ENCODE measurements around the gene LAGE3. TPM values are rescaled to one million over a fixed set of nuclear protein-coding genes. Genes with fewer than 3 reads are reported as not detected.

The LAGE3 gene
- polyA plus RNA-seq, 1 experiment: 17.8 TPM

DNA sequence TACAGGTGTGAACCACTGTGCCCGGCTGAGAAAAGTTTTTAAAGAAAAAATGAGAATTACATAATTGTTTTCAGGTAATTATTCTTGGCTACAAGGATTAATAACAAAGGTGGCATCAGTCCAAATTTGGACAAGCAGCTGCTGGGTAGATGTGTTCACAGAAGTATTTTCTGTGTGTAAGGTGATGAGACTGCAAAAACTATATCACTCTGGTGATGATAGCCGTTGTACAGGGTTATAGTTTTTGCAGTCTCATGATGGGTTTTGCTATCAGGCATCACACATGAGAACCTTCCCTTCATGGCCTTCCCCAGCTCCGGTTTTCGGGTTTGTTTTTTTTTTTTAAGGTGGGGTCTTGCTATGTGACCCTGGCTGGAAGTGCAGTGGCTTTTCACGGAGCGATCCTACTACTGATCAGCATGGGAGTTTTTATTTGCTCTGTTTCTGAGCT, 16.4 kb upstream of the LAGE3 start:
- Histone ChIP-seq H3K36me3 (ENCODE audit: control insufficient read depth, insufficient read depth, low read length) (no peaks in the 10 kb centered on the region), H3K27me3 (ENCODE audit: control insufficient read depth, insufficient read depth, low read length) (no peaks in the 10 kb centered on the region), H3K4me3 (ENCODE audit: low read depth, low read length) (no peak overlapping the region)
- TF ChIP-seq, protein P1, sequence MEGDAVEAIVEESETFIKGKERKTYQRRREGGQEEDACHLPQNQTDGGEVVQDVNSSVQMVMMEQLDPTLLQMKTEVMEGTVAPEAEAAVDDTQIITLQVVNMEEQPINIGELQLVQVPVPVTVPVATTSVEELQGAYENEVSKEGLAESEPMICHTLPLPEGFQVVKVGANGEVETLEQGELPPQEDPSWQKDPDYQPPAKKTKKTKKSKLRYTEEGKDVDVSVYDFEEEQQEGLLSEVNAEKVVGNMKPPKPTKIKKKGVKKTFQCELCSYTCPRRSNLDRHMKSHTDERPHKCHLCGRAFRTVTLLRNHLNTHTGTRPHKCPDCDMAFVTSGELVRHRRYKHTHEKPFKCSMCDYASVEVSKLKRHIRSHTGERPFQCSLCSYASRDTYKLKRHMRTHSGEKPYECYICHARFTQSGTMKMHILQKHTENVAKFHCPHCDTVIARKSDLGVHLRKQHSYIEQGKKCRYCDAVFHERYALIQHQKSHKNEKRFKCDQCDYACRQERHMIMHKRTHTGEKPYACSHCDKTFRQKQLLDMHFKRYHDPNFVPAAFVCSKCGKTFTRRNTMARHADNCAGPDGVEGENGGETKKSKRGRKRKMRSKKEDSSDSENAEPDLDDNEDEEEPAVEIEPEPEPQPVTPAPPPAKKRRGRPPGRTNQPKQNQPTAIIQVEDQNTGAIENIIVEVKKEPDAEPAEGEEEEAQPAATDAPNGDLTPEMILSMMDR (IDR thresholded peaks at IDR 0.05; ENCODE audit: insufficient read depth, low read depth, low read length): no peak
- DNase-seq (ENCODE audit: low read depth): no peak
- CTCF ChIA-PET: no interaction called here
- POLR2A ChIA-PET: no interaction called here

DNA sequence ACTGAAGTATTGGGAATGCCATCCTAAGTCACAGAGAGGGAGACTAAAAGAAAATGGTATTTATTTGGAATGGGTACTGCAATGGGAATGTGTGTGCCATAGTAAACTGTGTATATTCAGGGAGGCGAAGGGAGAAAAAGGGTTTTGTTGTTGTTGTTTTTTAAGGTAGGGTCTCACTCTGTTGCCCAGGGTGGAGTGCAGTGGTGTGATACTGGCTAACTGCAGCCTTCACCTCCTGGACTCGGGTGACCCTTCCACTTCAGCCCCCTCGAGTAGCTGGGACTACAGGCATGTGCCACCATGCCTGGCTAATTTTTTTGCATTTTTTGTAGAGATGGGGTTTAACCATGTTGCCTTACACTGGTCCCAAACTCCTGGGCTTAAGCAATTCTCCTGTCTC, 15.6 kb upstream of the LAGE3 start:
- Histone ChIP-seq H3K4me3 (ENCODE audit: low read depth, low read length) (no peak overlapping the region), H3K27me3 (ENCODE audit: control insufficient read depth, insufficient read depth, low read length) (no peaks in the 10 kb centered on the region), H3K36me3 (ENCODE audit: control insufficient read depth, insufficient read depth, low read length) (no peaks in the 10 kb centered on the region)
- ChIA-PET POLR2A (no interaction called here), CTCF (no interaction called here)
- DNase-seq (ENCODE audit: low read depth): no peak
- TF ChIP-seq, protein P1 (IDR thresholded peaks at IDR 0.05; ENCODE audit: insufficient read depth, low read depth, low read length): no peak

DNA sequence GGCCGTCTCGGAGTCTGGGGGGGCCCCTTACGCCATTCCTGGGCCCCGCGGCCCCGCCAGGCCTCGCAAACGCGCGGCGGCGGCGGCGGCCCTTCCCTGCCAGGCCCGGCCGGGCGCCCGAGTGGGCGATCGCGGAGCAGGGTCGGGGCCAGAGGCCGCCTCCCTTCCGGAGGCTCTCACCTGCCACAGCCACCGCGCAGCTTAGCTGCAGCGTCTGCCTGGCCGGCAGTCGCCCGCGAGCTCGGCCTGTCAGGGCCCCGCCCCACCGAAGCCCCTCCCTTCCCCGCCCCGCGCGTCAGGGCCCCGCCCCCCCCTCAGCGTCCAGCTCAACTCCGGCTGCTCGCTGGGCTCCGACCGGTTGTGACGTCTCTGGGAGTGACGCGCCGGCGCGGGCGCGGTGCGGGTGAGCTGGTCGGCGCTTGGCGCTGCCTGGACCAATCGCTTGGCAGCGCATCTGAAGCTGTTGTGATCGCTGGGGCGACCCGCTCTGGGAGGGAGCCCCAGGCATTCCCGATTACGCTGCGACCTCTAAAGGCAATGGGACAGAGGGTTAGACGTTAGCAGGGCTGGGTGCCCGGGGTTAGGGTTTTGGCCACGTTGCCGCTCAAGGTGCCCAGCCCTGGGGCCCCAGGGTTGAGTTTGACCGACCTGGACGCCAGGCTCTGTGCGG, 11.5 kb upstream of the LAGE3 start, which contains the start of gene SLC10A3:
Gene SLC10A3 (minus strand): TSS at position 216 of the 670 bp plus-strand sequence. CDS start 1,689 bp downstream, outside the sequence.
- TF ChIP-seq, protein P1 (IDR thresholded peaks at IDR 0.05; ENCODE audit: insufficient read depth, low read depth, low read length): no peak
- CTCF ChIA-PET: interaction anchor here (0.9 to 1.4 kb wide), 3 partner anchors 44 to 82 kb away, joined by 3 to 4 read pairs (median 4); partner anchors contain the start of gene DNASE1L1
- H3K27me3 ChIP-seq (ENCODE audit: control insufficient read depth, insufficient read depth, low read length): no peaks in the 10 kb centered on the region
- peaks cover 5% of the 10 kb centered on the region for H3K36me3 ChIP-seq (ENCODE audit: control insufficient read depth, insufficient read depth, low read length)
- POLR2A ChIA-PET: no interaction called here
- peak; percentile 61 for DNase-seq (ENCODE audit: low read depth)
- peak within 1 kb of the TSS; percentile 65 for H3K4me3 ChIP-seq (ENCODE audit: low read depth, low read length)

DNA sequence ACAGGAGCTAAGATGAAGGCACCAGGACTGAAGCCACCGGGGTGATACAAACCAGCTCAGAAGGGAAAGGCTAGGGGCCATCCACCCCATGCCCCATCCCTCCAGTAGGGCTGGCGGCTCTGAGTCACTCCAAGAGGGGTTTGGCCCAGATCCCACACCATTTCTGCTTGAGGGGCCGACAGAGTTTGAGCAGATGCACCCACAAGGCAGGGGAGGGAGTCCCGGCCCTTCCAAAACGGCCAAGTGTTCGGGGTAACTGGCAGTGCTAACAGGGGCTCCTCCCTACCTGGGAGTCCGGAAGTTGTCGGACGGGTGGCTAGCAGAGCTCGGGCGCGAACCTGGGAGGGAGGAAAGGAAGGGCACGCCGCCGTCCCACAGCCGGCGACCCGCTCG, 10.9 kb upstream of the LAGE3 start:
- TF ChIP-seq, protein P1 (IDR thresholded peaks at IDR 0.05; ENCODE audit: insufficient read depth, low read depth, low read length): no peak
- Histone ChIP-seq H3K4me3 (ENCODE audit: low read depth, low read length) (peak overlapping the region; percentile 55), H3K36me3 (ENCODE audit: control insufficient read depth, insufficient read depth, low read length) (peaks cover 6% of the 10 kb centered on the region), H3K27me3 (ENCODE audit: control insufficient read depth, insufficient read depth, low read length) (no peaks in the 10 kb centered on the region)
- ChIA-PET POLR2A (no interaction called here), CTCF (interaction anchor here (0.6 to 1.4 kb wide), 3 partner anchors 45 to 110 kb away, joined by 3 to 4 read pairs (median 4); partner anchors contain the start of gene DNASE1L1)
- no peak for DNase-seq (ENCODE audit: low read depth)

DNA sequence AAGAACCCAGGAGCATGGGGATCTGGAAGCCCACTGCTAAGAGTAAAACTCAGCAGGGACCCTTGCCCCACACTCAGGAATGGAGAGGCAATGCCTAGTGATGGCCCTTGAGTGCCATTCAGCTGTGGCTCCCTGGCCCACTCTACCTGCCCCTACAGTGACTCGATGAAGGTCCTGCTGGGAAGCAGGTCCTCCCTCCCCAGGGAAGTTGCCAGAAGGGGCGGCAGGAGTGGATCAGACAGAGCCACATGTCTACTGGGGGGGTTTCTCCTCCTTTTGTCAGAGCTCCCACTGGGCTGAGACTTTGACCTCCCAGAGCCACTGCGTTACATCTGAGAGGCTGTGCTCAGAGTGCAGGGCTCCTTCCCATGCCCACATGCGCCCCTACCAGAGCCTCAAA, 10.1 kb upstream of the LAGE3 start:
- no peak for DNase-seq (ENCODE audit: low read depth)
- POLR2A ChIA-PET: no interaction called here
- Histone ChIP-seq H3K36me3 (ENCODE audit: control insufficient read depth, insufficient read depth, low read length) (peaks cover 8% of the 10 kb centered on the region), H3K27me3 (ENCODE audit: control insufficient read depth, insufficient read depth, low read length) (no peaks in the 10 kb centered on the region), H3K4me3 (ENCODE audit: low read depth, low read length) (peak overlapping the region; percentile 55)
- TF ChIP-seq, protein P1 (IDR thresholded peaks at IDR 0.05; ENCODE audit: insufficient read depth, low read depth, low read length): no peak
- CTCF ChIA-PET: interaction anchor here (0.6 kb wide), 1 partner anchor 111 kb away, joined by 4 read pairs; no protein-coding TSS in a partner anchor

Measured in BJ (cell line).